GM12892 (cell line): Measurements from ENCODE around the gene ZNF331.

Experiments
- POLR2A ChIP-seq: IDR thresholded peaks from 2 replicates; pipeline ENCODE4 v1.6.1; 2011; ENCODE audit warnings: low read depth, low read length, control low read depth
- POLR2AphosphoS5 ChIP-seq: IDR thresholded peaks from 2 replicates; pipeline ENCODE4 v1.6.1; 2011; ENCODE audit warnings: low read depth, low read length, control low read depth

DNA sequence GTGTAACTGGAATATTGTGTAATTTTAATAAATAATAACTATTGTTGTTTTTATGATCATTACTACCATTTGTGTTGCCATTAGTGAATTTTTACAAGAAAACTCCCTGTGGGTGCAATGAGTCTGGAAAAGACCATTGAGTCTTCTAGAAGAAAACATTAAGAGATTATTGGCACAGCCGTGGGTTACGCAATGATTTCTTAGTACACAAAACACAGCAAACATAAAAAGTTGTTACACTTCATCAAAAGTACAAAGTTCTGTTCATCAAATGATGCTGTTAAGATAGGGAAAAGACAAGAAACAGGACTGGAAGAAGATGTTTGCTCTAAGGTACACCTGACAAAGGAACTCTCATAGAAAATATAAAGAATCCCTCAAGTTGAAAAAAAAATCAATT is 41.6 kb downstream of the ZNF331 start:
- TF ChIP-seq POLR2AphosphoS5, result no peak
- TF ChIP-seq POLR2A, result no peak
